Measurements from ENCODE around the gene PRRX2. TPM values are rescaled to one million over a fixed set of nuclear protein-coding genes. Genes with fewer than 3 reads are reported as not detected.

Gene PRRX2
- total and polyA plus RNA-seq, 4 donors: 0.03 to 0.08 TPM; not detected in 2

GRCh38 chr9:129627556-129628440 is 37.6 kb upstream of the PRRX2 start:
- peak overlapping the region; percentile 66 to 85 (median 80) for H3K4me3 ChIP-seq (ENCODE audit: low read depth in 1 of 3, low read length in 3 of 3)
- 46% methylated on average over 12 of the region's 12 CpGs for WGBS
- TF ChIP-seq RXRA (IDR thresholded peaks at IDR 0.05) (no peak), HNF4A (conservative IDR thresholded peaks at IDR 0.05) (peak in 1 of 2 donors; percentile 42)
- H3K9ac ChIP-seq (ENCODE audit: low read depth in 1 of 2, low read length in 2 of 2): peak overlapping the region; percentile 77 to 85
- no peak for DNase-seq (ENCODE audit: low spot score)
- peaks cover 6 to 44% (median 35%) of the 10 kb centered on the region in 4 donors for H3K4me1 ChIP-seq (ENCODE audit: control insufficient read depth in 4 of 4, insufficient read depth in 4 of 4, low read length in 3 of 4)
- H3K27ac ChIP-seq (ENCODE audit: low read depth in 1 of 2, low read length in 2 of 2): peak overlapping the region; percentile 91 to 98
- H3K27me3 ChIP-seq (ENCODE audit: control insufficient read depth in 4 of 4, insufficient read depth in 4 of 4, low read length in 3 of 4): no peaks in the 10 kb centered on the region
- peaks cover 2 to 7% (median 2%) of the 10 kb centered on the region in 4 donors for H3K36me3 ChIP-seq (ENCODE audit: control insufficient read depth in 4 of 4, insufficient read depth in 3 of 4, low read depth in 1 of 4, low read length in 3 of 4)
- H3K9me3 ChIP-seq (ENCODE audit: control insufficient read depth in 4 of 4, low read length in 3 of 4): no peaks in the 10 kb centered on the region

DNA sequence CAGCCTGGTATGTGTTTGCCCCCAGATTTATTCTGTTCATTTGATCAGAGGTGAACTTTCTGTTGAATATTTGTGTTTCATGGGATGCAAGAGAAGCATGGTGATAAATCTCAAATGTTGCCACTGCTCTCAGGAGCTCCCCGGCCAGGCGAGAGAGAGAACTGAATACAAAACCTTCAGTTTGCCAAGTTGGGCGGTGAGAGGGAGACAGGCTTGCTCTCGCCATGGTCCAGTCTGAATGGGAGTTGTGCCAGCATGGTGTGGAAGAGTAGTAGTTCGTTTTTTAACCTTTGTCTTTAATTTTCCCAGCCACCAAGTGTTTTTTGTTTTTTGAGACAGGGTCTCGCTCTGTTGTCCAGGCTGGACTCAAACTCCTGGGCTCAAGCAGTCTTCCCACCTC is 36.7 kb upstream of the PRRX2 start:
- Histone ChIP-seq H3K9ac (ENCODE audit: low read depth in 1 of 2, low read length in 2 of 2) (peak overlapping the region in 1 of 2 donors; percentile 31), H3K27ac (ENCODE audit: low read depth in 1 of 2, low read length in 2 of 2) (peak overlapping the region in 1 of 2 donors; percentile 26), H3K36me3 (ENCODE audit: control insufficient read depth in 4 of 4, insufficient read depth in 3 of 4, low read depth in 1 of 4, low read length in 3 of 4) (peaks cover 2 to 17% (median 8%) of the 10 kb centered on the region in 4 donors), H3K27me3 (ENCODE audit: control insufficient read depth in 4 of 4, insufficient read depth in 4 of 4, low read length in 3 of 4) (no peaks in the 10 kb centered on the region), H3K4me1 (ENCODE audit: control insufficient read depth in 4 of 4, insufficient read depth in 4 of 4, low read length in 3 of 4) (peaks cover 6 to 44% (median 35%) of the 10 kb centered on the region in 4 donors), H3K4me3 (ENCODE audit: low read depth in 1 of 3, low read length in 3 of 3) (no peak overlapping the region), H3K9me3 (ENCODE audit: control insufficient read depth in 4 of 4, low read length in 3 of 4) (no peaks in the 10 kb centered on the region)
- TF ChIP-seq RAD21 (IDR thresholded peaks at IDR 0.05) (no peak), RXRA (IDR thresholded peaks at IDR 0.05) (no peak), YY1 (IDR thresholded peaks at IDR 0.05) (no peak), JUND (IDR thresholded peaks at IDR 0.05) (no peak), HNF4A (conservative IDR thresholded peaks at IDR 0.05) (no peak), HNF4G (IDR thresholded peaks at IDR 0.05) (no peak), EGR1 (IDR thresholded peaks at IDR 0.05; ENCODE audit: low read depth in 2 of 2) (no peak), FOXA1 (IDR thresholded peaks at IDR 0.05) (no peak), NR2F2 (IDR thresholded peaks at IDR 0.05) (no peak), ATF3 (IDR thresholded peaks at IDR 0.05) (no peak), GABPA (IDR thresholded peaks at IDR 0.05 in 1 of 2, conservative IDR thresholded peaks at IDR 0.05 in 1 of 2) (no peak), SP1 (IDR thresholded peaks at IDR 0.05) (no peak), FOXA2 (IDR thresholded peaks at IDR 0.05) (no peak), TAF1 (conservative IDR thresholded peaks at IDR 0.05) (no peak), REST (IDR thresholded peaks at IDR 0.05) (no peak)
- TF ChIP-seq, protein P1, sequence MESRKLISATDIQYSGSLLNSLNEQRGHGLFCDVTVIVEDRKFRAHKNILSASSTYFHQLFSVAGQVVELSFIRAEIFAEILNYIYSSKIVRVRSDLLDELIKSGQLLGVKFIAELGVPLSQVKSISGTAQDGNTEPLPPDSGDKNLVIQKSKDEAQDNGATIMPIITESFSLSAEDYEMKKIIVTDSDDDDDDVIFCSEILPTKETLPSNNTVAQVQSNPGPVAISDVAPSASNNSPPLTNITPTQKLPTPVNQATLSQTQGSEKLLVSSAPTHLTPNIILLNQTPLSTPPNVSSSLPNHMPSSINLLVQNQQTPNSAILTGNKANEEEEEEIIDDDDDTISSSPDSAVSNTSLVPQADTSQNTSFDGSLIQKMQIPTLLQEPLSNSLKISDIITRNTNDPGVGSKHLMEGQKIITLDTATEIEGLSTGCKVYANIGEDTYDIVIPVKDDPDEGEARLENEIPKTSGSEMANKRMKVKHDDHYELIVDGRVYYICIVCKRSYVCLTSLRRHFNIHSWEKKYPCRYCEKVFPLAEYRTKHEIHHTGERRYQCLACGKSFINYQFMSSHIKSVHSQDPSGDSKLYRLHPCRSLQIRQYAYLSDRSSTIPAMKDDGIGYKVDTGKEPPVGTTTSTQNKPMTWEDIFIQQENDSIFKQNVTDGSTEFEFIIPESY (IDR thresholded peaks at IDR 0.05): no peak
- TF ChIP-seq, protein P2, sequence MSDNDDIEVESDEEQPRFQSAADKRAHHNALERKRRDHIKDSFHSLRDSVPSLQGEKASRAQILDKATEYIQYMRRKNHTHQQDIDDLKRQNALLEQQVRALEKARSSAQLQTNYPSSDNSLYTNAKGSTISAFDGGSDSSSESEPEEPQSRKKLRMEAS (IDR thresholded peaks at IDR 0.05): no peak
- TF ChIP-seq, protein P3, sequence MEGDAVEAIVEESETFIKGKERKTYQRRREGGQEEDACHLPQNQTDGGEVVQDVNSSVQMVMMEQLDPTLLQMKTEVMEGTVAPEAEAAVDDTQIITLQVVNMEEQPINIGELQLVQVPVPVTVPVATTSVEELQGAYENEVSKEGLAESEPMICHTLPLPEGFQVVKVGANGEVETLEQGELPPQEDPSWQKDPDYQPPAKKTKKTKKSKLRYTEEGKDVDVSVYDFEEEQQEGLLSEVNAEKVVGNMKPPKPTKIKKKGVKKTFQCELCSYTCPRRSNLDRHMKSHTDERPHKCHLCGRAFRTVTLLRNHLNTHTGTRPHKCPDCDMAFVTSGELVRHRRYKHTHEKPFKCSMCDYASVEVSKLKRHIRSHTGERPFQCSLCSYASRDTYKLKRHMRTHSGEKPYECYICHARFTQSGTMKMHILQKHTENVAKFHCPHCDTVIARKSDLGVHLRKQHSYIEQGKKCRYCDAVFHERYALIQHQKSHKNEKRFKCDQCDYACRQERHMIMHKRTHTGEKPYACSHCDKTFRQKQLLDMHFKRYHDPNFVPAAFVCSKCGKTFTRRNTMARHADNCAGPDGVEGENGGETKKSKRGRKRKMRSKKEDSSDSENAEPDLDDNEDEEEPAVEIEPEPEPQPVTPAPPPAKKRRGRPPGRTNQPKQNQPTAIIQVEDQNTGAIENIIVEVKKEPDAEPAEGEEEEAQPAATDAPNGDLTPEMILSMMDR (IDR thresholded peaks at IDR 0.05; ENCODE audit: low read depth, low read length, missing input control): no peak
- WGBS: 68% methylated on average over 6 of the region's 6 CpGs
- no peak for DNase-seq (ENCODE audit: low spot score)

Measured in liver (tissue), 9 donors.